ENCODE data around the gene EPN3.
A peak's percentile ranks its signal among the peaks of the same experiment; 100 is the strongest.

EPN3 gene

DNA sequence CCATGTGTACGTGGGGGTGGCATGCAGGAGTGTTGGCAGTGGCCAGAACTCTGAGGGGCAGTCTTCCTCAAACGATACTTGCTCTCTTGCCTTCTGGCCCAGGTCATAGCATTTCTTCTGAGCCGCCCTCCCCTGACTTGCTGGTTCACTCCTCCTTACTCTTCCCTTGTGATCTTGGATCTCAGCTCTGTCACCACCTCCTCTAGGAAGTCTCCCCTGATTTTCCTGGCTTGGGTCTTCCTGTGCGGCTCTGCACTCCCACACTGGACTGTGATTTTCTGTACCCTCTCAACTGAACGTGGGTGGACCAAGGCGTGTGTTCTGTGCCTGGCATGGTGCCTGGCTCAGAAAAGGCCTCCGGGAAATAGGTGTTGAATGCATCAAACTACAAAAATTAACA is 2.9 kb downstream of the EPN3 start:
- DNase-seq (ENCODE audit: low spot score): no peak

- DNase-seq (ENCODE audit: low spot score): no peak
Observed at GRCh38 chr17:50536683-50537646, 4.4 kb downstream of the EPN3 start.

DNA sequence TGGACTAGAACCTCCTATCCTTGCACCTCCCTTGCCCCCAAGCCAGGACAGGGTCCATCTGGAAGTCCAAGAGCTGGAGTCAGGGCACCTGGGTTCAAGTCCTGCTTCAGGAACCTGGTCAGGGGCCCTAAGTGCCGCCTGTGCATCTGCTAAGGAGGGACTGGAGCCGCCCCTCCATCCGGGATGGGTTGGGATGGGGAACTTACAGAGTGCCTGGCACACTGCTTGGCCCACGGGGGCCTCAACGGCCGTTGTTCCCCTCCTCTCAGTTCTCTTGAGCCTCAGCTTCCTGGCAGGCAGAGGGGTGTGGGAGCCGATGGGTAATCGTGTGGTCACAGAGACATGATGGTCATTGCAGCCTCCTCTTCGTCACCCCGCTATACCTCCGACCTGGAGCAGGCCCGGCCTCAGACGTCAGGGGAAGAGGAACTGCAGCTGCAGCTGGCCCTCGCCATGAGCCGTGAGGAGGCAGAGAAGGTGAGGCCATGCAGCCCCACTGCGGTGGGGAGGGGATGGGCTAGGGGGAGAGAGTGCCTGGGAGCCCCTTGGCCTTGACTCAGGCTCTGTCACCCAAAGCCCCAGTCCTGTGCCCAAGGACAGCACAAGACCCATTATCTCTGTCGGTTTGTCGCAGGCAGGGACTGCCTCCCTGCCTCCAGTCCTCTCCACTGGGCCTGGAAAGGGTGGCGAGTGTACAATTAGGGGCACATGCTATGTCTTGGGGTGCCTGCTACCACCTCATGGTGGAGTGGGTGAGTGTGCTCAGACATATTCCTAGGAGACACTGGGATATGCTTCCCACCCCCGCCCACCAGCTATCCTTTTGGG is 5.4 kb downstream of the EPN3 start:
- no peak for DNase-seq (ENCODE audit: low spot score)

- DNase-seq (ENCODE audit: low spot score): no peak
Observed at GRCh38 chr17:50538549-50539410, 6.2 kb downstream of the EPN3 start.

GRCh38 chr17:50539762-50540559 is 7.4 kb downstream of the EPN3 start:
- DNase-seq (ENCODE audit: low spot score): no peak

GRCh38 chr17:50540560-50541401 is 8.2 kb downstream of the EPN3 start:
- DNase-seq (ENCODE audit: low spot score): no peak

GRCh38 chr17:50541402-50541715 is 8.8 kb downstream of the EPN3 start:
- no peak for DNase-seq (ENCODE audit: low spot score)

GRCh38 chr17:50541716-50542688 is 9.5 kb downstream of the EPN3 start:
- DNase-seq (ENCODE audit: low spot score): peak; percentile 99

DNA sequence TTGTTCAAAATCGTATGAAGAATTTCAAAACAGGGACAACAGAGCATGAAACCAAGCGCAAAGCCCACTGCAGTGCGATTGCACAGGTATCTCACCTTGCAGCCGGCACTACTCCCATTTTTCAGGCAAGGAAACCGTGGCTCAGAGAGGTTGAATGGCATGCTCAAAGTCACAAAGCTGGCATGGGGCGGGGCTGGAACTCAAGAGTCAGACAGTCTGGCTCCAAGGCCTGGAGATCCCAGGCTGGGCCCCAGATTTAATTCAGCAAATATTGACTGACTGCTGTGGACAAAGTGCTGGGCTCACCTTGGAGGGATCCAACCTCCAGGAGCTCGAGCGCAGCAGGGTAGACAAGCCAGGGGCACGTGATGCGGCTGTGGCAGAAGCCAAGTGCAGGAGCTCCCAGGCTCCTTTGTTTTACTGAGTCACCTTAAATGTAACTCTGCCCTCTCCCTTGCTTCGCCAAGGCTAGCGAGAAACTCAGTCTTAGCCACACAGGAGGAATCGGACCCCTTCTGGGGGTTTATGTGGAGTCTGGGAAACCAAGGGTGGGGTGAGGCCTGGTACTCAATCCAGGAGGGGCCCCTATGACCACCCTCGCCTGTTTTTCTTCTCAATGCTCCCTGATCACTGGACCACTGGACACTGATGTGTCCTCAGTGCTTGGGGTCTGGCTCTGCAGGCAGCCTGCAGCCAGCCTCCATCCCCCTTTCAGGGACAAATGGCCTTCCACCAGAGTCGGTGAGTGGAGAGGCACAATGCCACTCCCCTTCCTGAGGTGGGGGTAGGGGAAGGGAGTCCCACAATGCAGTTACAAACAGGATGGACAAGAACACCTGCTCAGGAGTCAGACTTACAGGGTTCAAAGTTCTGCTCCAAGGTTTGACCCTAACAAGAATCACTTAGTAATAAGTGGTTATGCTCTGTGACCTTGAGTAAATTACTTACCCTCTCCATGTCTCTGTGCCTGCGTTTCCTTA is 10.6 kb downstream of the EPN3 start:
- no peak for DNase-seq (ENCODE audit: low spot score)

- no peak for DNase-seq (ENCODE audit: low spot score)
Observed at GRCh38 chr17:50544516-50544915, 12.0 kb downstream of the EPN3 start.

- no peak for DNase-seq (ENCODE audit: low spot score)
Observed at GRCh38 chr17:50545311-50545710, 12.8 kb downstream of the EPN3 start.

DNA sequence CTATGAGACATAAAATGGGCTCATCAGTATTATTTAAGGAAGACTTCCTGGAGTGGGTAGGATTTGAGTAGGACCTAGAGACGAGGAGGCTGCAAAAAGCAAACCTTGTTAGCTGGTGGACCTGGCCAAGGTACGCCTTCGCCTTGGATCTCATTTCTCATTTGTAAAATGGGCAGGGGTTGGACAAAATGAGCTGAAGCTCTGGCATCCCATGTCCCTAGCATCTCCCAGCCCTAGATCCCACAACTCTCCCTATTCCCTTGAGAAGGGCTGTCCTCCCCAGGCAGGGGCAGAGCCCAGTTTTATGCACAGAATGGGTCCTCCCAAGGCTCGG is 14.1 kb downstream of the EPN3 start:
- no peak for DNase-seq (ENCODE audit: low spot score)

DNA sequence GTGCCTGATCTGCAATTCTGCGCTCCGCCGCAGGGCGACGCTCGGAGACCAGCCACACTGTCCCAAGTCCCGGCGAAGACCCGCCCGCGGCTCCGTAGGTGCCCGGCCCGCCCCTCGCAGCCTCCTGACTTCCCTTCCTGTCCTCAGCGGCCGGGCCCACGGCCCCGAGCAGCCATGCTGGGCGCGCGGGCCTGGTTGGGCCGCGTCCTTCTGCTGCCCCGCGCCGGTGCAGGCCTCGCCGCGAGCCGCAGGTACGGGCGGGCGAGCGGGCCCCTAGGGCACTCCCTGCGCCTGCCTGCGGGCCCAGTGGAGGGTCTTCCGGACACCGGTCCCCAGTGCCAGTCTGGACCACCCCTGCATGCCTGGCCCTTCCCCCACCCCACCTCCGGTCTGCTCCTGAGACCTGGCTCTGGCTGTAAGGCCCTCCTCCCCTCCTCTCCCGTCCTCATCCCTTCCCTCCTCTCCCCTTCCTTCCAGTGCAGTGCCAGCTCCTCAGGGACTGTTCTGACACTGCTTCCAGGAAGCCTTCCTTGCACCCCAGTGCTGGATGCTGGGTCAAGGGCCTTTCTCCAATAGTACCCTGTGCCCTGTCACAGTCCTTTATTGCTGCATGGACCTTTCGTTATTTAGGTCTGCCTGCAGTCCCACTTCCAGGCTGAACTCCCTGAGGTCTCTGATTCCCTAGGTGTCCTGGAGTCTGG is 14.7 kb downstream of the EPN3 start, which contains the start of gene SPATA20:
Gene SPATA20, plus strand, starts transcription at position 140 of the 701 bp plus-strand sequence. Its CDS starts 35 bp downstream, at position 175.
- peak; percentile 92 for DNase-seq (ENCODE audit: low spot score)

GRCh38 chr17:50547736-50548083 is 15.2 kb downstream of the EPN3 start:
- no peak for DNase-seq (ENCODE audit: low spot score)

- DNase-seq (ENCODE audit: low spot score): no peak
Observed at GRCh38 chr17:50548831-50549230, 16.3 kb downstream of the EPN3 start.

DNA sequence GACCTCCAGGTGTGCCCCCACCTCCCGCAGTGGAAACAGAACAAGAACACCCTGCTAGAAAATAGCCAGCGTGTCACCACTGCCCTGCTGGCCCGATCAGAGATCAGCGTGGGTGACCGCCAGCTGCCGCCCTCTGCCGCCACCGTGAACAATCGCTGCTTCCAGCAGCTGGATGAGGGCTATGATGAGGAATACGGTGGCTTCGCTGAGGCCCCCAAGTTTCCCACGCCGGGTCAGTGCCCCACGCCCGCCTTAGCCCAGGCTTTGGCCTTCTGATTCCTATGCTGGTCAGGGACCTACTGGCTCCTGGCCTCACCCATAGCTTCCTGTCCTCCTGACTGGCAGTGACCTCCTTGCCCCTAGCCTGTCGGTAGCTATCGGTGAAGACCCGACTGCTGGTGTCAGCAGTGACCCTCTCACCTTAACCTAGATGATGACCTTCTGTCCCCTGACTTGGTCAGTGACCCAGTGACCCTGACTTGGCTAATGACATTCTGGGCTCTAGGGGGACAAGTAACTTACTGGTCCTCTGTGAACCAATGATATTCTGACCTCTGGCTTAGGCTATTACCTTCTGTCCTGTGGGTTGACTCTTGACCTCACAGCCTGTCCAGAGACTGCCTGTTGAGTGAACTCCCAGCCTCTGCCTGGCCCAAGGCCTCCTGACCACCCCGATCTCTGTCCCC is 16.9 kb downstream of the EPN3 start:
- no peak for DNase-seq (ENCODE audit: low spot score)

- DNase-seq (ENCODE audit: low spot score): no peak
Observed at GRCh38 chr17:50549969-50550368, 17.4 kb downstream of the EPN3 start.

All from AG08396 (cell line).